Panc1 (cell line): ENCODE measurements around the gene NTRK1. TPM values are rescaled to one million over a fixed set of nuclear protein-coding genes. Genes with fewer than 3 reads are reported as not detected.

Experiments
- ATAC-seq: fragments of 200-7000 bp; cut with Tn5 transposase; 2 replicates; pipeline ENCODE4 v1.9.1; 2020; ENCODE audit warnings: mild to moderate bottlenecking, moderate library complexity
- BruUV-seq: library from RNA; stranded (reverse); fragments of 400-500 nt; replicated peaks from 2 replicates; lab custom pipeline; 2021; lab: Mats Ljungman, UMichigan
- CTCF ChIA-PET: fragments of 300-600 bp; sonication (Branson Sonifier 250); formaldehyde crosslinking; loops from one replicate; lab custom pipeline; 2022; ENCODE audit warnings: antibody characterized with exemption; lab: Charles Lee
- POLR2A ChIA-PET: fragments of 300-600 bp; sonication (Branson Sonifier 250); formaldehyde crosslinking; loops from one replicate; lab custom pipeline; 2022; ENCODE audit warnings: antibody characterized with exemption; lab: Charles Lee
- DNase-seq: peaks from one replicate; pipeline ENCODE4 v3.0.0-alpha.2; 2010; ENCODE audit warnings: low read depth, low spot score
- H3K27ac ChIP-seq: 2 replicates; pipeline ENCODE4 v1.5.1; 2011; ENCODE audit warnings: mild to moderate bottlenecking, low read length, inconsistent platforms
- H3K27me3 ChIP-seq: fragments of 200-500 bp; sonication (Bioruptor generic); 2 replicates; pipeline ENCODE4 v1.6.0; 2014; ENCODE audit warnings: low read length, inconsistent platforms; ENCODE audit not compliant: control insufficient read depth, insufficient read depth
- H3K36me3 ChIP-seq: fragments of 200-500 bp; sonication (Bioruptor generic); 2 replicates; pipeline ENCODE4 v1.5.1; 2014; ENCODE audit warnings: inconsistent platforms, mild to moderate bottlenecking, low read length, moderate library complexity; ENCODE audit not compliant: control insufficient read depth, insufficient read depth
- H3K4me1 ChIP-seq: 2 replicates; pipeline ENCODE4 v1.5.1; 2011; ENCODE audit warnings: inconsistent platforms, mild to moderate bottlenecking, low read length, moderate library complexity; ENCODE audit not compliant: control insufficient read depth, insufficient read depth
- H3K4me3 ChIP-seq, 2 experiments: 2 replicates each; pipeline ENCODE4 v1.5.1; 2011 to 2012; ENCODE audit warnings: low read depth in 2 of 2, low read length in 2 of 2, mild to moderate bottlenecking in 2 of 2, inconsistent platforms in 1 of 2, moderate library complexity in 1 of 2
- H3K9me3 ChIP-seq: fragments of 200-500 bp; sonication (Bioruptor generic); 2 replicates; pipeline ENCODE4 v1.5.1; 2014; ENCODE audit warnings: low read depth, mild to moderate bottlenecking, inconsistent platforms, low read length, moderate library complexity; ENCODE audit not compliant: control insufficient read depth, insufficient read depth
- POLR2AphosphoS5 ChIP-seq: IDR thresholded peaks from 2 replicates; pipeline ENCODE4 v1.6.1; 2012; ENCODE audit warnings: mild to moderate bottlenecking, low read depth, low read length, moderate library complexity
- SIN3A ChIP-seq: IDR thresholded peaks from 2 replicates; pipeline ENCODE4 v1.6.1; 2012; ENCODE audit warnings: low read depth, mild to moderate bottlenecking, low read length, moderate library complexity, borderline replicate concordance; ENCODE audit not compliant: insufficient read depth
- TCF7L2 ChIP-seq: IDR thresholded peaks from 2 replicates; pipeline ENCODE4 v1.6.1; 2011; ENCODE audit warnings: mild to moderate bottlenecking, low read depth, low read length, inconsistent platforms
- in situ Hi-C: cut with HindIII; loops from 2 replicates; pipeline ENCODE4 v1.10.0; 2016; ENCODE audit warnings: low sequenced_read_pairs, low pct_unique_long_range_greater_than_20kb
- intact Hi-C: fragments of 100-400 bp; cut with micrococcal nuclease; formaldehyde crosslinking; loops from one replicate; pipeline ENCODE4 v1.10.0; 2022; ENCODE audit not compliant: unreplicated experiment
- total RNA-seq: library from RNA; stranded (reverse); gene quantifications from one replicate; pipeline ENCODE4 v1.2.1, GENCODE V29; 2021; ENCODE audit not compliant: unreplicated experiment
- TF ChIP-seq, protein P1 (sequence below), 2 experiments: IDR thresholded peaks; 2 replicates each; pipeline ENCODE4 v1.6.1; 2011 to 2012; ENCODE audit warnings: low read depth in 2 of 2, control low read depth in 1 of 2, low read length in 1 of 2, mild to moderate bottlenecking in 1 of 2, moderate library complexity in 1 of 2; ENCODE audit not compliant: insufficient read depth in 1 of 2
- TF ChIP-seq, protein P2 (sequence below): fragments of 450-650 bp; IDR thresholded peaks from 2 replicates; pipeline ENCODE4 v1.5.1; 2017; ENCODE audit warnings: mild to moderate bottlenecking

The NTRK1 gene
- total RNA-seq, 1 experiment from 2014 or later = 0.21 TPM

DNA sequence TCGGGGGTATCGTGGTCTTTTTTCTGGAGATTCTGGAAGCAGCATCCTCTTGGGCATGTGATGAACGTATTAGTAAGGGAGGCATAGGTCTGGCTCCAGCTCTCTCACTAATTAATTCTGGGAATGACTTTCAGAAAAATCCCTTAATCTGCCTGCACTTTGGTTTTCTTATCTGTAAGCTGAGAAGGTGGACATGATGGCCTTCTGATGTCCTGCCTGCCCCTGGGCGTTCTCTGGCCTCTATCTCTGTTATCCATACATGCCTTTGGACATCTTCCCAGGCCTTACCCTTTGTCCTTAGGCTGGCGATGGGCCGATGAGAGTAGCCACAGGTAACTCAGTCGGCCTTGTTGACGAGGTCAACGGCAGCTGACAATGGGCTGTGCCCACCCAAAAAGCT, 8.8 kb downstream of the NTRK1 start:
- Histone ChIP-seq H3K9me3 (no peaks in the 10 kb centered on the region), H3K27me3 (no peaks in the 10 kb centered on the region), H3K4me1 (peaks cover 4% of the 10 kb centered on the region; the same call in 1 of the 2 replicates), H3K36me3 (no peaks in the 10 kb centered on the region), H3K27ac (no peak overlapping the region), H3K4me3 (no peak overlapping the region)
- no peak for DNase-seq
- in situ Hi-C loops = no loop called here
- ATAC-seq = no peak
- CTCF ChIA-PET = interaction anchor here (0.8 to 1.0 kb wide), 2 partner anchors 10 to 54 kb away, joined by 5 to 6 read pairs; no protein-coding TSS in a partner anchor
- no TSS peak for BruUV-seq
- POLR2A ChIA-PET = no interaction called here
- TF ChIP-seq, protein P1, sequence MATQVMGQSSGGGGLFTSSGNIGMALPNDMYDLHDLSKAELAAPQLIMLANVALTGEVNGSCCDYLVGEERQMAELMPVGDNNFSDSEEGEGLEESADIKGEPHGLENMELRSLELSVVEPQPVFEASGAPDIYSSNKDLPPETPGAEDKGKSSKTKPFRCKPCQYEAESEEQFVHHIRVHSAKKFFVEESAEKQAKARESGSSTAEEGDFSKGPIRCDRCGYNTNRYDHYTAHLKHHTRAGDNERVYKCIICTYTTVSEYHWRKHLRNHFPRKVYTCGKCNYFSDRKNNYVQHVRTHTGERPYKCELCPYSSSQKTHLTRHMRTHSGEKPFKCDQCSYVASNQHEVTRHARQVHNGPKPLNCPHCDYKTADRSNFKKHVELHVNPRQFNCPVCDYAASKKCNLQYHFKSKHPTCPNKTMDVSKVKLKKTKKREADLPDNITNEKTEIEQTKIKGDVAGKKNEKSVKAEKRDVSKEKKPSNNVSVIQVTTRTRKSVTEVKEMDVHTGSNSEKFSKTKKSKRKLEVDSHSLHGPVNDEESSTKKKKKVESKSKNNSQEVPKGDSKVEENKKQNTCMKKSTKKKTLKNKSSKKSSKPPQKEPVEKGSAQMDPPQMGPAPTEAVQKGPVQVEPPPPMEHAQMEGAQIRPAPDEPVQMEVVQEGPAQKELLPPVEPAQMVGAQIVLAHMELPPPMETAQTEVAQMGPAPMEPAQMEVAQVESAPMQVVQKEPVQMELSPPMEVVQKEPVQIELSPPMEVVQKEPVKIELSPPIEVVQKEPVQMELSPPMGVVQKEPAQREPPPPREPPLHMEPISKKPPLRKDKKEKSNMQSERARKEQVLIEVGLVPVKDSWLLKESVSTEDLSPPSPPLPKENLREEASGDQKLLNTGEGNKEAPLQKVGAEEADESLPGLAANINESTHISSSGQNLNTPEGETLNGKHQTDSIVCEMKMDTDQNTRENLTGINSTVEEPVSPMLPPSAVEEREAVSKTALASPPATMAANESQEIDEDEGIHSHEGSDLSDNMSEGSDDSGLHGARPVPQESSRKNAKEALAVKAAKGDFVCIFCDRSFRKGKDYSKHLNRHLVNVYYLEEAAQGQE (IDR thresholded peaks at IDR 0.05; ENCODE audit: insufficient read depth in 1 of 2, low read depth in 2 of 2, low read length in 1 of 2) = no peak
- TF ChIP-seq POLR2AphosphoS5 (no peak), TCF7L2 (no peak), SIN3A (no peak)
- TF ChIP-seq, protein P2, sequence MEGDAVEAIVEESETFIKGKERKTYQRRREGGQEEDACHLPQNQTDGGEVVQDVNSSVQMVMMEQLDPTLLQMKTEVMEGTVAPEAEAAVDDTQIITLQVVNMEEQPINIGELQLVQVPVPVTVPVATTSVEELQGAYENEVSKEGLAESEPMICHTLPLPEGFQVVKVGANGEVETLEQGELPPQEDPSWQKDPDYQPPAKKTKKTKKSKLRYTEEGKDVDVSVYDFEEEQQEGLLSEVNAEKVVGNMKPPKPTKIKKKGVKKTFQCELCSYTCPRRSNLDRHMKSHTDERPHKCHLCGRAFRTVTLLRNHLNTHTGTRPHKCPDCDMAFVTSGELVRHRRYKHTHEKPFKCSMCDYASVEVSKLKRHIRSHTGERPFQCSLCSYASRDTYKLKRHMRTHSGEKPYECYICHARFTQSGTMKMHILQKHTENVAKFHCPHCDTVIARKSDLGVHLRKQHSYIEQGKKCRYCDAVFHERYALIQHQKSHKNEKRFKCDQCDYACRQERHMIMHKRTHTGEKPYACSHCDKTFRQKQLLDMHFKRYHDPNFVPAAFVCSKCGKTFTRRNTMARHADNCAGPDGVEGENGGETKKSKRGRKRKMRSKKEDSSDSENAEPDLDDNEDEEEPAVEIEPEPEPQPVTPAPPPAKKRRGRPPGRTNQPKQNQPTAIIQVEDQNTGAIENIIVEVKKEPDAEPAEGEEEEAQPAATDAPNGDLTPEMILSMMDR = no peak
- intact Hi-C loops = loop anchor here (10.0 kb wide), 1 partner anchor 175 kb away; no protein-coding TSS in a partner anchor

- in situ Hi-C loops = no loop called here
- ChIA-PET CTCF (no interaction called here), POLR2A (no interaction called here)
Observed at GRCh38 chr1:156873659-156874058, 13.0 kb downstream of the NTRK1 start.

More at GRCh38 chr1:156873659-156874058, 13.0 kb downstream of the NTRK1 start:
- Histone ChIP-seq H3K4me1 (peaks cover 4% of the 10 kb centered on the region; the same call in 1 of the 2 replicates), H3K9me3 (no peaks in the 10 kb centered on the region), H3K36me3 (no peaks in the 10 kb centered on the region), H3K27me3 (no peaks in the 10 kb centered on the region), H3K27ac (no peak overlapping the region), H3K4me3 (no peak overlapping the region)
- no TSS peak for BruUV-seq
- intact Hi-C loops = no loop called here
- TF ChIP-seq POLR2AphosphoS5 (no peak), TCF7L2 (no peak), SIN3A (no peak)
- TF ChIP-seq, protein P2 = no peak
- TF ChIP-seq, protein P1 (IDR thresholded peaks at IDR 0.05; ENCODE audit: insufficient read depth in 1 of 2, low read depth in 2 of 2, low read length in 1 of 2) = no peak
- DNase-seq (no peak), ATAC-seq (no peak)
